Activated CD8-positive, alpha-beta memory T cell treated with anti-CD3 and anti-CD28 coated beads, Interleukin-2, amount 50 U/mL, for 1 hour (primary cell): ENCODE measurements around the gene MAGI2.
"Not testable (repeated sequence)": the region's sequence is repeated elsewhere in the genome, so short reads cannot be mapped to it uniquely, and the experiment has no call there.

Experiments used
- DNase-seq: peaks from one replicate; pipeline ENCODE4 v3.0.0-alpha.2; 2020; ENCODE audit errors: extremely low read depth

MAGI2 gene

GRCh38 chr7:79157281-79157680 lies 296.2 kb downstream of the MAGI2 start:
- DNase-seq: no peak

GRCh38 chr7:79149831-79150230 lies 303.6 kb downstream of the MAGI2 start:
- DNase-seq: no peak

DNA sequence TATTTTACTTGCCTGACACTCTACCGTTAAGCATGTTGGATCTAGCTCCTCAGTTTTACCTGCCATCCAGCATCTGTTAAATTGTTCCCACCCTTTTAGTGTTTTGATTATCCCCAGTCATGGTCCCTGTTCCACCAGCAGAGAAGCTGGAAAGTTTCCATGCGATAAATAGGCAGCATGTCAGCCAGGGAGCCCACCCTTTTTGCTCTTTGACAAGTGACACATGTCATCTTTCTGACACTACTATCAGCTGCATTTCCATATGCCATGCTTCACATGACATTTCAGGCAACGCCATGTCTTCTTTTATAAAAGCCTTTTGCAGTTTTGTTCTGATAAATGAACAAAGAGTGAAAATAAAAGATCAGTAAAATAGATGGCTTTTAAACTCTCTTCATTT lies 310.8 kb downstream of the MAGI2 start:
- DNase-seq: no peak

DNA sequence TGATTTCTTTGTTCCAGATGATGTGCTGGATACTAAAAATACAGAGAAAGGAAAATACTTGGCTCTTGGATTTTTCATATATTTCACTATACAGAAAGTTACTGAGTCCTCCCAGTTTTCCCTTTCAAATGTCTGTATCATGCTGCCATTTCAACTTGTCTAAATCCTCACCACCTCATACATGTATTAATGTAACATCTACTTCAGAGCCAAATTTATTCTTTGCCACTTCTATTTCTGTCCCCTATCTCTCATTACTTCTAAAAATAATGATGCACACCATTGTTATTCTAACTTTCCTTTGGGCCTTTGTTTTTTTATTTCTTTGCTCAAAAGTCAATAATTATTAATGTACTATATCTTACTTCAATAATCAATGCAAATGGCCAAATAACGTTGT lies 312.2 kb downstream of the MAGI2 start:
- no peak for DNase-seq

- DNase-seq: no peak
These were observed 315.5 kb downstream of the MAGI2 start for GRCh38 chr7:79137942-79138341.

- no peak for DNase-seq
These were observed 320.5 kb downstream of the MAGI2 start for GRCh38 chr7:79132844-79133451.

- DNase-seq: no peak
These were observed 322.8 kb downstream of the MAGI2 start for GRCh38 chr7:79130715-79131114.

DNA sequence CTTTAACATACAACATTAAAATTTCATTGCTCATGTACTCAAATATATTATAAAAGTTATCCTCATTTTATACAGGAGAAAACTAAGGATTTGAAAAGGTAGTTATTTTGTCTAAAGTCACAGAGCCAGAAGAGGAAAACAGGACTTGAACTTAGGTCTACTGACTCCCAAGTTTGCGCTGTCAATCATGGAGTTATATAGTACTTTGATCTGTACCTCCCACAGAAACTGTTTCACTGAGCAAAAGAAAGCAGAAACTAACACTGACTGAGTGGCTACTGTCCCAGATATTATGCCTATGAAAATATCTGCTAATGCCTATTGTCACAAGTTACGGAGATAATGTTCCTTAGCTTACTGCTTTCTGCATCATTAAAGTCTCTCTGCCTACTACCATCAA lies 329.1 kb downstream of the MAGI2 start:
- DNase-seq: no peak

DNA sequence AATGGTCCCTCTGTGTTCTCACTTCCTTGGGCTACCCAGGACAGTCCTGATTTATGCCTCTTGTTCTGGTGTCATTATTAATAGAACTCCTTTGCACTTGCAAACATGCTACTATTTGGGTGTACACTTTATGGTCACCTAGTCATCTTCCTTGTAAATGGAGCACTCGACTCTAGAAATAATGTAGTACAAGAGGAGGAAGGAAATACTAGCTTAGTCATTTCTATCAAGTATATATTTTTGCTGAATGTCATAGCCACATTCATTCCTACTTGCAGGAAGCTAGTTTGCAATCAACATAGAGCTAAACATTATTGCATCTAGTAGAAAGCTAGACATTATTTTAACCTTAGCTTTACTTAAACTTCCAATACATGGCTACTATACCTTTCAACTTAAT lies 335.3 kb downstream of the MAGI2 start:
- no peak for DNase-seq

- DNase-seq: no peak
These were observed 357.1 kb downstream of the MAGI2 start for GRCh38 chr7:79096361-79096805.

DNA sequence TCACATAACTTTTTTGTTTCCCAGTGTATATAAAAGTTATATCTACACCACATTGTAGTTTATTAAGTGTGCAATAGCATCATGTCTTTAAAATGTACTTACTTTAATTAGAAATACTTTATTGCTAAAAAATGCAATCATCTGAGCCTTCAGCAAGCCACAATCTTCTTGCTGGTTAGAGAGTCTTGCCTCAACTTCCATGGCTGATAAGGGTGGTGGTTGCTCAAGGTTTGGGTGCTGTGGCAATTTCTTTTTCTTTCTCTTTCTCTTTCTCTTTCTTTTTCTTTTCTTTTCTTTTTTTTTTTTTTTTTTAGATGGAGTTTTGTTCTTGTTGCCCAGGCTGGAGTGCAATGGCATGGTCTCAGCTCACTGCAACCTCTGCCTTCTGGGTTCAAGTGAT lies 360.0 kb downstream of the MAGI2 start:
- DNase-seq: no peak

DNA sequence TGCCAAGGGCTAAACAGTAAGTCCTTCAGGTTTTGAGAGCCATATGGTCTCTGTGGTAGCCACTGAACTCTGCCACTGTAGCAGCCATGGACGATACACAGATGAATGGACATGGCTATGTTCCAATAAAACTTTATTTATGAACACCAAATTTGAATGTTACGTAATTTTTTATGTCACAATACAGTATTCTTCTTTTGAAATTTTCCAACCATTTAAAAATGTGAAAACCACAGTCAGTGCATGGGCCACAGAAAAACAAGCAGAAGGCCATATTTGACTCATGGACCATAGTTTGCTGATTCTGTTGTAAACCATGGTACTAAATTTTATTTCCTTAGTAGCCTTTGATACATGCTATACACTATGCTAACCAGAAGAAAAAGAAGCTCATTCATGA lies 361.8 kb downstream of the MAGI2 start:
- DNase-seq: no peak

- DNase-seq: no peak
These were observed 362.5 kb downstream of the MAGI2 start for GRCh38 chr7:79091011-79091410.

DNA sequence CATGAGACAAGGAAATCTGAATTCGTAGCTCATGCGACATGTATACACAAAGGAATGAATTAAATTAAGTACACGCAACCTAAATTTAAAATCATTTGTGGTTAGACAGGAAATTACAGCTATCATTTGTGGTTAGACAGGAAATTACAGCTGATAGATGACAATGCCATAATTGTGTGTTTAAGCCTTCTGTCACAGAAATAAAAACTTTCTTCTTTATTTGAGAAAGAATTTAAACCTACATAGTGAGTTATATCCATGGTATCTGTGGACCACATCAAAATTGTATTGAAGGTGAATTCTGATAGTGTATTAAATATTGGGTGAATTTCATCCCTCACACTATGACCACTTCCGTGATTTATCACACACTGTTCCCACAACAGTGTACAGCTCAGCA lies 362.9 kb downstream of the MAGI2 start:
- no peak for DNase-seq

DNA sequence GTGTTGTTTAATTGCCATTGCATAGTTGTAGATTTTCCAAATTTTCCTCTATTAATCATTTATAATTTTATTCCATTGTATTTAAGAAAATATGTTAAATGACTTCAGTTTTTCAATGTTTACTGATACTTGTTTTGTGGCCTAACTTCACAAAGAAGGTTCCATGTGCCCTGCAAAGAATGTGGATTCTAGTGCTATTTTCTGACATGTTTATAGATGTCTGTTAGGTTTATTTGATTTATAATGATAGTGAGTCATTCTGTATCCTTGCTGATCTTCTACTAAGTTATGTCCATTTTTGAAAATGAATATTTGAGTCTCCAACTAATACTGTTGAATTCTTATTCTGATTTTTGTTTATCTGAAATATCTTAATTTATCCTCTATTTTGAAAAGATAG lies 369.0 kb downstream of the MAGI2 start:
- DNase-seq: no peak

DNA sequence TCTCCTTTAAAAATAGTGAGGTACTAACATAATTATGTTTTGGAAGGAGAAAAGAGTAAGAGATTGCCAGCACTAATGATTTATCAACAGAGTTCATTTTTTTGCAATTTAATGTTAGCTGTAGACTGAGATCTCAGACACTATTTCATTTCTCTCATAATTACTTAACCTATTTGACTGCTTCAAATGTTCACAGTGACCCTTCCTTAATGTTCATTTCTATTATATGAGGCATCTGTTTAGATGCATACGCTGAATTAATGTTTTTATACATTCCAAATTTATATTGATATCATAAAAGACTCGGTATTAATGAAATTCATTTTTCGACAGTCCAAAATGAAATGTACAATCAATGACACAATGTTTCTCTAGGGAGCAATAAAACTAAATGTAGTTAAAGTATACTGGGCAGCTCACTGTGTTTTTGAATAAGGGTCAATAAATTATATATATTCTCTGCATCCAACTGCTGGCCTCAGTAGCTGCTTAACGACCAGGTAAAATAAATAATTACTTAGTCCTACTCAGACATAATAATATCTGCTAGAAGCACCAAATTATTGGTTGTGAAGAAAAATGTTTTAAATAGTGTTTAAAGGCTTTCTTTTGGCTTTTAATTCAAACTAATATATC lies 373.4 kb downstream of the MAGI2 start:
- DNase-seq: no peak

GRCh38 chr7:79078273-79078672 lies 375.2 kb downstream of the MAGI2 start:
- no peak for DNase-seq

DNA sequence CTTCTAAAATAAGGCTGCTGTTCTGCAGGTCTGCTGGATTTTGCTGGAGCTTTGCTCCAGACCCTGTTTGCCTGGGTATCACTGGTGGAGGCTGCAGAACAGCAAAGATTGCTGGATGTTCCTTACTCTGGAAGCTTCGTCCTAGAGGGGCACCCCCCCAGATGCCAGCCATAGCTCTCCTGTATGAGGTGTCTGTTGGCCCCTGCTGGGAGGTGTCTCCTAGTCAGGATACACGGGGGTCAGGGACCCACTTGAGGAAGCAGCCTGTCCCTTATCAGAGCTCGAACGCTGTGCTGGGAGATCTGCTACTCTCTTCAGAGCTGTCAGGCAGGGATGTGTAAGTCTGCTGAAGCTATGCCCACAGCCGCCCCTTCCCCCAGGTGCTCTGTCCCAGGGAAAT lies 382.3 kb downstream of the MAGI2 start:
- not testable (repeated sequence) for DNase-seq

DNA sequence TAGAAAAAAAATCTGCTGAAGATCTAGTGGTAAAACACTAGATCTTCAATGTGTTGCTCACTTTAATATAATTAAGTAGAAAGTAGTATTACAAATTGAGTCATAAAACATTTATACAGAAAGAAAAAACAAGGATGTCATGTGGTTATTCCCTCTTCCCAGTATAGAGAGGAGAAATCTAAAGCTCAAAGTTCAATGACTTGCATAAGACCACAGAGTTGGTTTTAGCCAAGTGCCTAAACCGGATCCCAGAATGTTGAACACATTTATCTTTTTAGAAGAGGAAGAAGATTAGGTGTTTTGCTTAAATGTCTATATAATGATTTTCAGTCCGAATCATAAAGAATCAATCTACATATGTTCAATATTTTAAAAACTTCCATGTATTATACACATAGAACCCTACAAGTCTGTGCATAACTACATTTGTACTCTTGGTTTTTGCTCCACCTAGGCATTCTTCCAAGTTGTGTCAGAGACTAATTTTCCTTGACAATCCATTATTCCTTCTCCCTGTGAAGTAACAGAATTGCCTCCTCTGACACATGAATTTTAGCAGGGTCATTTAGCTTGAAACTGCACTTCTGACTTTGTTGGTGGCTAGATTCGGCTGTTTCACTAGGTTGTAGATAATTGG lies 389.2 kb downstream of the MAGI2 start:
- DNase-seq: no peak

DNA sequence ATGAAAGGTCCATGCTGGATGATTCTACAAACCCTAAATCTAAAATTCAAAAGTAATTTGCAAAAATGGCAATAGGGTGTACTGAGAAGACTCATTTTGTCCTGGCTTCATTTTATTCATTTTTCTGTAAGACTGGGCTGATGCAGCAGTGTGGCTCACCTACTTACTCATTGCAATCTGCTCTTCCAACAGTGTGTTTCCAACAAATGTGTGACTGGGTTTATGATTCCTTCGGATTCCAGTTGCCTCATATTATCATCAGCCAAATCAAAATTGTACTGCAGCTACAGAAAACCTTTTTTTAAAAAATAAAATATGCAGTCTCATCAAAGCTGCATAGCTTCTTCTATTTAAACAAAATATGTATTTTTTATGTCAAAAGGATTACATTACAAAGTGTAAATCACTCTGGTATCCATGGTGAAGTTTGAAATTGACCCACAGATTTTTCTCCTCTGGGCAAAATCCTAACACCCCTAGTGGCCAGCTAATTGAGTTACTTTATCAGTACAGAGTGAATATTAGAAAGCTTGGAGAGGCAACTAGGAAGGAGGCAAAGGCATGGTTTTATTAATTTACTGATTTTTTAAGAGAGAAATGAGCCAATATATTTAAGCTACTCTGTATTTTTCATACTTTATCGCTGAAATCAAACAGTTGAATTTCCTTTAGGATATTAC lies 390.3 kb downstream of the MAGI2 start:
- no peak for DNase-seq

GRCh38 chr7:79060498-79060897 lies 393.0 kb downstream of the MAGI2 start:
- no peak for DNase-seq

DNA sequence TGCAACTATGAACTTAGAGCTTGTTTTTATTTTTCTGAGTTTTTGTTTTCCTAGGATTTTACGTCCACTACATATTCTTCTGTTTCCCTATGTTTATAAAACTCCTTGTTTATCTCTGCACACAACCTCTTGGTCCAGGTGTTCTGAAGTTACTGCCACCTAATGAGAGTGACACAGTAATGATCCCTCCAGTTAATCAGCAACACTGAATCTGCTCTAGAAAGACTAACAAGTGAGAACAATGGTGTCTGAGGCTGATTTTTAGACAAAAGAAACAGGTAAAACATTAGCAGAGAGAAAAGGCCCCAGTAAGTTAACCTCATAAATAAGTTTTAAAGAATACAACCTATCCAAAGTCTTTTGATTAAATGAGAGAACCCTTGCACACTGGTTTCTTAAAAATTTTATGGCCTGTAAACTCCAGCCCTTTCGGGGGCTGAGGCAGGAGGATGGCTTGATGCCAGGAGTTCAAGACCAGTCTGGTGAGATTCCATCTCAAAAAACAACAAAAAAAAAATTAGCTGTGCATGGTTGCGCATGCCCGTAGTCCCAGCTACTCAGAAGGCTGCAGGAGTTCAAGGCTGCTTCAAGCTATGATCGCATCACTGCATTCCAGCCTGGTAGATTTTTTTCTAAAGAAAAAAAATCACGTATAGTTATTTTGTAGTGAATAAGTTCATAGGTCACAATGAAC lies 397.6 kb downstream of the MAGI2 start:
- DNase-seq: no peak
